GM12873 (cell line): ENCODE results near the gene TNS3.

Source experiments
- TF ChIP-seq, protein P1 (sequence below): IDR thresholded peaks from 2 replicates; pipeline ENCODE4 v1.5.1; 2012; ENCODE audit warnings: low read depth, mild to moderate bottlenecking, moderate library complexity, low read length, control low read depth; ENCODE audit not compliant: insufficient read depth; ENCODE audit errors: missing control alignments

TNS3 gene

DNA sequence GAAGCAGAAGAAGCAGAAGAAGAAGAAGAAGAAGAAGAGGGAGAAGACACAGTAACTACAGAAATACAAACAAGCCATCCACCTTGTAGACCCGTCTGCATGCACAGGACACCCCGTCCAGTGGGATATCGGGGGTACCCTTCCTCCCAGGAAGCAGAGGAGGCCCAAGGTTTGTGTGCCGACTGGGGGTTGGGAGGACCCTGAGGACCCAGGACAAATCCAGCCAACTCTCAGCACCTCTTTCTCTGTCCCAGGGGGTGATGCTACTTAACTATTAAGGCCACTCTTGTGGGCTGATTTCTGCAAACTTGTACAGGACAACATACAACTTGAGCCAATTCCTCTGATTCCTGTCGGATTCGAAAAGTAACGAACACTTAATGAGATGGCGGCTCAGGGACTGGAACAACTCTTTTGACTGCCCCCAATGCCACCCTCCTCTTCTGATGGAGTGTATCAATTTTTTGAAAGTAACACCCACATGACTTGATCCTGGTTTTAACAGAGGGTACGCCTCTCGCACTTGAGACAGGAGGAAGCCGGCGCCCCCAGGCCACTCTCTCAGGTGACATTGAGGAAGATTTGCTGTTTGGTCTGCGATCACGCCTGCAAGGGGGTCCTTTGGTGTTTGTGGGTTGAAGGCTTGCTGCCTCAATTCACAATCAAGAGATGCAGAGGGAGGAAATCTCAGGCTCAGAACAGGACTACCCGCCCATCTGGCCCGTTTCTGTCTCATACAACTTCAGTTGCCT is 192.6 kb downstream of the TNS3 start:
- TF ChIP-seq, protein P1, sequence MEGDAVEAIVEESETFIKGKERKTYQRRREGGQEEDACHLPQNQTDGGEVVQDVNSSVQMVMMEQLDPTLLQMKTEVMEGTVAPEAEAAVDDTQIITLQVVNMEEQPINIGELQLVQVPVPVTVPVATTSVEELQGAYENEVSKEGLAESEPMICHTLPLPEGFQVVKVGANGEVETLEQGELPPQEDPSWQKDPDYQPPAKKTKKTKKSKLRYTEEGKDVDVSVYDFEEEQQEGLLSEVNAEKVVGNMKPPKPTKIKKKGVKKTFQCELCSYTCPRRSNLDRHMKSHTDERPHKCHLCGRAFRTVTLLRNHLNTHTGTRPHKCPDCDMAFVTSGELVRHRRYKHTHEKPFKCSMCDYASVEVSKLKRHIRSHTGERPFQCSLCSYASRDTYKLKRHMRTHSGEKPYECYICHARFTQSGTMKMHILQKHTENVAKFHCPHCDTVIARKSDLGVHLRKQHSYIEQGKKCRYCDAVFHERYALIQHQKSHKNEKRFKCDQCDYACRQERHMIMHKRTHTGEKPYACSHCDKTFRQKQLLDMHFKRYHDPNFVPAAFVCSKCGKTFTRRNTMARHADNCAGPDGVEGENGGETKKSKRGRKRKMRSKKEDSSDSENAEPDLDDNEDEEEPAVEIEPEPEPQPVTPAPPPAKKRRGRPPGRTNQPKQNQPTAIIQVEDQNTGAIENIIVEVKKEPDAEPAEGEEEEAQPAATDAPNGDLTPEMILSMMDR = no peak

DNA sequence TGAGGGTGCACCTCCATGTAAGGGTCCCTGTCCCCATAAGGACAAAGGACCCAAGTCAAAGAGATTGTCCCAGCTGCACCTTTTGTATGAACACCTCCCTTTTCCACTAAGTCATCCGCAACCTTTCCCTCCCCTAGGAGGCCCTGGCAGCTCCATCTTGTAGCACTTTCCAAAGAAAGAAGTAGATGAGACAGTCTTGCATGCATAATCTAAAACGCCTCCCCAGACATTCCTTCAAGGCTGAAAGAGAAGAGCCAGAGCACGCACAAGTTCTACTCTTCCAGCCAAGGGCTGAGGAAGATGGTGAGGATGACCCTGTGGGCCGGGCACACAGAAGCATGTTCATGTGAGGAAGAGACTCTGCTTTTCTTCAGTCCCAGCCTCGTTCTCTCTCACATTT is 194.4 kb downstream of the TNS3 start:
- TF ChIP-seq, protein P1 = no peak

DNA sequence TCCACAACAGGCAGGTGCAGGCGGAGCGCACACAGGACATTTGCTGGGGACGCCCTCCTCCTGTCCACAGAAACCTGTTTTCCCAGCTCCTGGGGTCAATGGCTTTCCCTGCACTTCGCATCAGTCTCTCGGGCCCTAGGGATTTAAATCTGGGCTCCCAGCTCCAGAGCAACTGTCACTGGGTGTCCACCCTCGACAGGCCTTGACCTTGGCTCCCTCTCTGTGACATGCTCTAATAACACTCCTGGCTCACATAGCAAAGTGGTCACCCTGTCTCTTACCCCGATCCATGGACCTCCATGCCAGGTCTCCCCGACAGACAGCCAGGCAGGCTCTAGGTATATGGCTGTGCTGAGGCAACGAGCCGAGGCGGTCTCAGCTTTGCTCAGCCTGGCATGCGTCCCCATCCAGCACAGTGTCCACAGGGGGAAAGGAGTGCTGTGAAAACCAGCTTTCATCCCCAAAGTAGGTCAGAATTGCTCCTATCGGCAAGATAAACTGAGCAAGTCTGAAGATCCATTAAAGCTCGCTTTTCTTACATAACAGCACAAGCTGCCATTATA is 195.6 kb downstream of the TNS3 start:
- TF ChIP-seq, protein P1 = no peak

DNA sequence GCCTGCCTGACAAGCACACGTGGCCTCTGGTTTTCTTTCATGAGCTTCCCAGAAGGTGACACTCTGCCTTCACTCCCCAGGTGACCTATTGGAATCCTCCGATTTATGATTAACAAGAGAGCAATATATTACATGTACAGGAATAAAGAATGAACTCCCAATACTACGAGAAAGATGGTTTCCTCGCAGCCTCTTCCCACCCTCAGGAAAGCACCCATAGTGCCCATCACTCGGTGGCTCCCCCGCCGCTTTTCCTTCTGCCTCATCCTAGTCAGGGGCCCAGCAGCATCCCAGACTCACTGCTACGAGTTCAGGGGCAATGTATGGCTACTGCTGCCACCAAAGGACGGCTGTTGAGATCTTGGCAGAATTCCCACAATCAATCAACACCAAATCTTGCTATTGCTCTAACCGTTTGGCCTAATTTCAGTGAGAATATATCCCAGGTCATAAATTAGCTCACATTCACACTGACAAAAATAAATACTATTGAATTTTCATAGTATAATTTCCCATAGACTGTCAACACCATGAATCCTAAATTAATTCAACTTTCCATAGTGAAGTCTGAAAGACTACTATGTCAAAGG is 196.3 kb downstream of the TNS3 start:
- TF ChIP-seq, protein P1 = no peak

DNA sequence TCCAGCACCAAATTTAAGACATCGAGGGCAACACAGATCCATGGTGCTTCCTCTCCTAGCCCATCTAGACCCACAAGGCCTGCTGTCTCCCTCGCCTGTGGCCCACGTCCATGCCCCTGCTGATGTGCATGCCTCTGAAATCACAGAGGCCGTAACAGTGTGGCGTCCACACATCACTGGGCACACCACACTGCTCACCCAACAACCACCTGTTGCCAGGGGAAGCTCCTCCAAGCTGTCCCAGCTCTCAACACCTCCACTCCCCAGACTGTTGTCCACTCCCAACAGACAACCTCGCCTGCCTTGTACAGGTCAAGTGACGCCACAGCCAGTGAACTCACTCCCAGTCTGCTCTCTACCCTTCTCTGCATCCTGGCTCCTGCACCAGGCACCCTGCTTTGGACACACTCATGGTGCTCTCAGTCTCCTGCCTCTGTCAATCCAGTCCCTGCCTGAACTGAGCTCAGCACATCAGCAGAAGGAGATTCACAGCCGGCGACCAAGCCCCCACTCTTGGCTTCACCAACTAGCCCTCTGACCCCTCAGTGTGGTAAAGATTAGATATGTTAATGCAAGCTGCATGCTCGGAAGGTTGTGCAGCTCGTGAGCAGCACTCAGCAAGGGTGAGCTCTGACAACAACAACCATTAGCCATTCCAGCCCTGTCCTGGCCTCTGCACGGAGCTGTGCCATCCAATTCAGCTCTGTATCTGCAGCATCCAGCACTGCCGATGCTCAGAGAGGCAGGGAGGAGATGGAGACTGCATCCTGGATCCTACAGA is 197.0 kb downstream of the TNS3 start:
- TF ChIP-seq, protein P1 = no peak

DNA sequence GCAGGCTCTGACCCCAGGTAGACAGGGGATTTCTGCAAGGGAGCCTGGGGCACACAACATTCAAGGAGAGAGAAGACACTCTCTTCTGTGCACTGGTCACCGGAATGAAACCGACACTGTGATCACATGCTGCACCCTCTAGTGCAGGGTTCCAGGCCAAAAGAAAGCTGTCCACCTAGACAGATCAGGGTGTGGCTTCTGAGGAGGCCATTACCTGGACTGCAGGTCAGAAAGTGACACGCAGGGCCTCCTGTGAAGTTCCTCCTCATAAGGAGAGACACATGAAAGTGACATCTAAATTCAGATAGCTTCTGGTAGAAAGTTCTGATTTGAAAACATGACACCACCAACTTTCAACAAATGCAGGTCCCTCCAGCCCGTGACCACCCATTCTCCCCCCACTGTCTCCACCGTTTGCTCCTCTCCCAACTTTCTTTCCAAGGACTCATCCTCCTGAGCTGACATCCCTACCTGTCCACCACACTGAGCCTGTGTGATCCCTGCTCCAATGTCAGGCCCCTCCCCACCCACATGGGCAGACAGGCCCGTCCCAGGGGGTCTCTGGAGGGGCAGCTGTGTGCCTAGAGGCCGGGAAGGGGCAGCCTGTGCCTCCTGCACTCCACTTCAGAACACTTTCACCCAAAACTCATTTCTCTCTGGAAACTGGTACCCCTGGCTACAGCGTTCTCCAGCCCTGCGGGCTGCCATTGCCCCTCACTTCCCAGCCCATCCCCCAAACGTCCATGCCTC is 198.0 kb downstream of the TNS3 start:
- TF ChIP-seq, protein P1 = no peak

DNA sequence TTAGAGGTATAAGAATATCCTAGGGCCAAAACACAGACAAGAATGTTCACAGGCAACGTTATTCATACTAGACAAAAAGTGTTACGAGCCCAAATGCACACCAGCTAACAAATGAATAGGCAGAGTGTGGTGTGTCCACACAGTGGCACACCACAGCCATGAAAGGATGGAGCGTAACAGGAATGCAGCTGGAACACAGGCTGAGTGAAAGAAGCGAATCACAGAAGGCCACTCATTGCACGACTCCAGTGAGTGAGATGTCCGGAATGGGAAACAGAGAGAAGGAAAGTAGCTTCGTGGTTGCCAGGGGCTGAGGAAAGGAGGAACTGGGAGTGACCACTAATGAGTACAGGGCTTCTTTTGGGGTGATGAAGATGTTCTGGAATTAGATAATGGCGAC is 198.8 kb downstream of the TNS3 start:
- TF ChIP-seq, protein P1 = no peak
